Iris pigment epithelial cell (primary cell): Measurements from ENCODE around the gene GPATCH4.
"Not testable (repeated sequence)": the region's sequence is repeated elsewhere in the genome, so short reads cannot be mapped to it uniquely, and the experiment has no call there.

Source experiments
- DNase-seq: peaks from one replicate; pipeline ENCODE4 v3.0.0-alpha.2; 2011; ENCODE audit warnings: low read depth

GPATCH4 gene

GRCh38 chr1:156601122-156601830, at the start of gene GPATCH4:
Gene GPATCH4 (minus strand): TSS chr1:156601479.
- DNase-seq: peak; percentile 90

GRCh38 chr1:156648951-156649350, 47.7 kb upstream of the GPATCH4 start:
- no peak for DNase-seq

GRCh38 chr1:156648496-156648895, 47.2 kb upstream of the GPATCH4 start:
- no peak for DNase-seq

- DNase-seq: no peak
Measured at GRCh38 chr1:156647351-156647750, 46.1 kb upstream of the GPATCH4 start.

GRCh38 chr1:156646738-156647211, 45.5 kb upstream of the GPATCH4 start:
- DNase-seq: no peak

GRCh38 chr1:156645666-156646065, 44.4 kb upstream of the GPATCH4 start:
- no peak for DNase-seq

GRCh38 chr1:156645056-156645455, 43.8 kb upstream of the GPATCH4 start:
- DNase-seq: no peak

GRCh38 chr1:156644640-156645039, 43.4 kb upstream of the GPATCH4 start:
- DNase-seq: no peak

GRCh38 chr1:156644146-156644545, 42.9 kb upstream of the GPATCH4 start:
- no peak for DNase-seq

- DNase-seq: no peak
Measured at GRCh38 chr1:156643778-156644092, 42.5 kb upstream of the GPATCH4 start.

GRCh38 chr1:156643049-156643777, 41.9 kb upstream of the GPATCH4 start:
- no peak for DNase-seq

- no peak for DNase-seq
Measured at GRCh38 chr1:156642265-156643048, 41.2 kb upstream of the GPATCH4 start.

GRCh38 chr1:156641761-156642264, 40.5 kb upstream of the GPATCH4 start, which contains the start of gene BCAN:
Gene BCAN (plus strand): TSS chr1:156642117. CDS start chr1:156646055, 3,938 bp downstream.
- peak; percentile 26 for DNase-seq

GRCh38 chr1:156640842-156641706, 39.8 kb upstream of the GPATCH4 start:
- DNase-seq: no peak

- DNase-seq: no peak
Measured at GRCh38 chr1:156639601-156640101, 38.4 kb upstream of the GPATCH4 start.

- no peak for DNase-seq
Measured at GRCh38 chr1:156638189-156638985, 37.1 kb upstream of the GPATCH4 start.

- no peak for DNase-seq
Measured at GRCh38 chr1:156632355-156632754, 31.1 kb upstream of the GPATCH4 start.

- not testable (repeated sequence) for DNase-seq
Measured at GRCh38 chr1:156631152-156631551, 29.9 kb upstream of the GPATCH4 start.

- DNase-seq: no peak
Measured at GRCh38 chr1:156629823-156630449, 28.7 kb upstream of the GPATCH4 start.

GRCh38 chr1:156627313-156627880, 26.1 kb upstream of the GPATCH4 start:
- peak; percentile 54 for DNase-seq
